IPS-20b (cell line): ENCODE data around the gene PRRC2B.

Experiments used
- H3K27ac ChIP-seq: one replicate; pipeline ENCODE4 v1.5.1; 2013; ENCODE audit warnings: low read length
- H3K27me3 ChIP-seq: 2 replicates; pipeline ENCODE4 v1.6.1; 2013; ENCODE audit warnings: mild to moderate bottlenecking, low read length, inconsistent platforms; ENCODE audit not compliant: insufficient read depth
- H3K36me3 ChIP-seq: 2 replicates; pipeline ENCODE4 v1.6.1; 2013; ENCODE audit warnings: low read depth, mild to moderate bottlenecking, inconsistent platforms, low read length, moderate library complexity; ENCODE audit not compliant: insufficient read depth
- H3K4me1 ChIP-seq: 2 replicates; pipeline ENCODE4 v1.6.1; 2013; ENCODE audit warnings: mild to moderate bottlenecking, control low read depth, inconsistent platforms, low read length, moderate library complexity; ENCODE audit not compliant: insufficient read depth
- H3K4me3 ChIP-seq: 2 replicates; pipeline ENCODE4 v1.5.1; 2013; ENCODE audit warnings: mild to moderate bottlenecking, low read length, inconsistent platforms
- H3K9ac ChIP-seq: 2 replicates; pipeline ENCODE4 v1.6.1; 2013; ENCODE audit warnings: low read depth, mild to moderate bottlenecking, inconsistent platforms, low read length, moderate library complexity
- H3K9me3 ChIP-seq: 2 replicates; pipeline ENCODE4 v1.6.1; 2013; ENCODE audit warnings: mild to moderate bottlenecking, low read depth, low read length, inconsistent platforms; ENCODE audit not compliant: insufficient read depth

The PRRC2B gene

DNA sequence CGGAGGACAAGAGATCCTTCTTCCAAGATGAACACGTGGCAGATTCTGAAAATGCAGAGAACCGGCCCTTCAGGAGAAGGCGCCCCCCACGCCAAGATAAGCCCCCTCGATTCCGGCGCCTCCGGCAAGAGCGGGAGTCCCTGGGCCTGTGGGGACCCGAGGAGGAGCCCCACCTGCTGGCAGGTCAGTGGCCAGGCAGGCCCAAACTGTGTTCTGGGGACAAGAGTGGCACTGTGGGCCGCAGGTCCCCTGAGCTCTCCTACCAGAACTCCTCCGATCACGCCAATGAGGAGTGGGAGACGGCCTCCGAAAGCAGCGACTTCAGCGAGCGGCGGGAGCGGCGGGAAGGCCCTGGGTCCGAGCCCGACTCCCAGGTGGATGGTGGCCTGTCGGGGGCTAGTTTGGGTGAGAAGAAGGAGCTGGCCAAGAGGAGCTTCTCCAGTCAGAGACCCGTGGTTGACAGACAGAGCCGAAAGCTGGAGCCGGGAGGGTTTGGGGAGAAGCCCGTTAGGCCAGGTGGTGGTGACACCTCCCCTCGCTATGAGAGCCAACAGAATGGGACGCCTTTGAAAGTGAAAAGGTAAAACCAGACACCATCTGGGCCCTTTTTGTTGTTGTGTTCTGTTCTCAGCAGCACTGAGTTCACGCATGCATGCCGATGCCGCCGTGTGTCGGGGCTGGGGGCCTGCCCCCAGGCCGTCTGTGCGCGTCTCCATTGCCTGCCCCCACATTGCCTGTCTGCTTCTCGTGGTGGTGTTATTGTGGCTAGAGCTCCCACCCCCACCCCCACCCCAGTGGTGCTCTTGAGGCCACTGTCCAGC lies 82.3 kb downstream of the PRRC2B start:
- no peak overlapping the region for H3K9ac ChIP-seq
- no peaks in the 10 kb centered on the region for H3K4me1 ChIP-seq
- no peak overlapping the region for H3K27ac ChIP-seq
- no peaks in the 10 kb centered on the region for H3K9me3 ChIP-seq
- H3K4me3 ChIP-seq: no peak overlapping the region
- H3K36me3 ChIP-seq: peaks cover 95% of the 10 kb centered on the region
- H3K27me3 ChIP-seq: no peaks in the 10 kb centered on the region

DNA sequence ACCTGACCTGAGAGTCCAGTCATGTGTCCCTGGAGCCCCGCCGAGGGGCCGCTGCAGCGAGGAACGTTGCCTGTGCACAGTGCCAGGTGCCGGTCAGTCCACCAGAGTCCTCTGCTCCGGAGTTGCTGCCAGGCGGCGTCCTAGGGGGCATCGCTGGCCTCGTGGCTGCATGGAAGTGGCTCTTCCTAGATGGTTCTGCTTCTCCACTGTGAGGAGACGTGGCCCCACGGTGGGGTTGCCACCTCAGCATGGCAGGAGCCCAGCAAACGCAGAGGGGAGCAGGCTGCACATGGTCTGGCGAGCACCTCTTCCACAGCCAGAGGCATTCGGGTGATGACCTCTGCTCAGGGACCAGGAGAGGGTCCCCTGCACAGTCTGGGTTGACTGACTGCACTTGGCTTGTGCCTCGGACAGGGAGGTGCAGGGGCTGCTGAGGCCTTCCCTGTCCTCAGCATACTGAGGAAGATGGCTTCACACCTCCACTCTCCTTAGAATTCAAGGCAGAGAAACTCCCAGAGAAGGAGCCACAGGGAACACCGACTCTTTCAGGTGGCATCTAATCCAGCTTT lies 83.0 kb downstream of the PRRC2B start:
- Histone ChIP-seq H3K9me3 (no peaks in the 10 kb centered on the region), H3K9ac (no peak overlapping the region), H3K27ac (no peak overlapping the region), H3K27me3 (no peaks in the 10 kb centered on the region), H3K36me3 (peaks cover 95% of the 10 kb centered on the region), H3K4me3 (no peak overlapping the region), H3K4me1 (no peaks in the 10 kb centered on the region)

DNA sequence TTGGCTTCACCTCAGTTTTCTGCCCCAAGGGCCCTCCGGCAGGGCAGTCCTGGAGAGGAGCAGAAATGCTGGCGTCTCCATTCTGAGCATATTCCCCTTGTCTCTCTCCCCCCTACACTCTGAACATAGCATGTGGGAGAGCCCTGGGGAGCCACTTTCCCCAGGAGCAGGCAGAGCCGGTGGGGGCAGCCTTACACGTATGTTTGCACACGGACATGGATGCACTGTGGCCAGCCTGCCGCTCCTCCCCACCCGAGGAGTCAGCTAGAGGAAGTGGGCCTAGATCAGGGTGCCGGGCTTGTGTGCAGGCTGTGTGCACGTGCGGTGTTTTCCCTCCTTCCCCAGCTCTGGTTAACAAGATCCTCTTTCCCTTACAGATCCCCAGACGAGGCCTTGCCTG lies 83.5 kb downstream of the PRRC2B start:
- Histone ChIP-seq H3K4me3 (no peak overlapping the region), H3K27ac (no peak overlapping the region), H3K27me3 (no peaks in the 10 kb centered on the region), H3K9ac (no peak overlapping the region), H3K9me3 (no peaks in the 10 kb centered on the region), H3K4me1 (no peaks in the 10 kb centered on the region), H3K36me3 (peaks cover 96% of the 10 kb centered on the region)

DNA sequence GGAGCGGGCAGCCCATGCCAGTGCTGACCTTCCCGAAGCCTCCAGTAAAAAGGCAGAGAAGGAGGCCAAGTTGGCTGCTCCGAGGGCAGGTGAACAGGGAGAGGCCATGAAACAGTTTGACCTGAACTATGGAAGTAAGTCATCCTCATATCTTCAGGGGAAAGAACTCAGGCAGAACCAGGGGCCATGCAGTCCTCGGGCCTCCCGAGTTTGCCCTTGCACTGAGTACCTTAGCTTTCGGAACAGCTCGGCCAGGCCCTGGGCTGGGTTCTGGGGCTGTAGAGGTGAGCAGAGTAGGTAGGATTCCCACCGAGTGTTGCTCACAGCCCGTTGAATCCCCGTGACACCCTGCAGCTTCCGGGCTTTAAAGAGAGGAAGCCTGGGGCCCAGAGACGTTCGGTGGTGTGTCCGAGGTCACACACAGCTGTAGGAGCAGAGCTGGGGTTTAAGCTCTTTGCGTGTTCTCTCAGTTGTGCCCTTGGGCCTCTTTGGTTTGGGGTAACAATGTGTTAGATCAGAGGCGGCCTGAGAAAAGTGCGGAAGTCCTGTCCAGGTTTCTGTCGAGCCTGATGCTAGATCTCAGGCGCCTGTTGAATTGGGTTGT lies 84.0 kb downstream of the PRRC2B start:
- Histone ChIP-seq H3K27ac (no peak overlapping the region), H3K9me3 (no peaks in the 10 kb centered on the region), H3K9ac (no peak overlapping the region), H3K27me3 (no peaks in the 10 kb centered on the region), H3K4me1 (no peaks in the 10 kb centered on the region), H3K4me3 (no peak overlapping the region), H3K36me3 (peaks cover 97% of the 10 kb centered on the region)

DNA sequence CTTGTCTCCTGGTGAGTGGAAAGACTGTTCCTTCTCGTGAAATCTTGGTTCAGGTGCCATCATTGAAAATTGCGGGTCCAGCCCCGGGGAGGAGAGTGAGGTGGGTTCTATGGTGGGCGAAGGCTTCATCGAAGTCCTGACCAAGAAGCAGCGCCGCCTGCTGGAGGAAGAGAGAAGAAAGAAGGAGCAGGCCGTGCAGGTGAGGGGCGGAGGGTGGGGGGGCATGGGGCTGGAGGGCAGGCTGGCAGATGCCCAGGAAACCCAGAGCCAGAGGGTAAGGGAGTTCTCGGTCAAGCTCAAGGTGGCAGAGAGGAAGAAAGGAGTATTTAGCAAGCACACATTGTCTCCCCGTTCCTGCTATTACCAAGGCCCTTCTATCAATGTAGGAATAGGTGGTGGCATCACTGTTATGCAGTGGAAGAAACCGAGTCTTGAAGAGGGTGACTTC lies 84.6 kb downstream of the PRRC2B start:
- Histone ChIP-seq H3K9me3 (no peaks in the 10 kb centered on the region), H3K27ac (no peak overlapping the region), H3K9ac (no peak overlapping the region), H3K27me3 (no peaks in the 10 kb centered on the region), H3K36me3 (peaks cover 97% of the 10 kb centered on the region), H3K4me1 (no peaks in the 10 kb centered on the region), H3K4me3 (no peak overlapping the region)

DNA sequence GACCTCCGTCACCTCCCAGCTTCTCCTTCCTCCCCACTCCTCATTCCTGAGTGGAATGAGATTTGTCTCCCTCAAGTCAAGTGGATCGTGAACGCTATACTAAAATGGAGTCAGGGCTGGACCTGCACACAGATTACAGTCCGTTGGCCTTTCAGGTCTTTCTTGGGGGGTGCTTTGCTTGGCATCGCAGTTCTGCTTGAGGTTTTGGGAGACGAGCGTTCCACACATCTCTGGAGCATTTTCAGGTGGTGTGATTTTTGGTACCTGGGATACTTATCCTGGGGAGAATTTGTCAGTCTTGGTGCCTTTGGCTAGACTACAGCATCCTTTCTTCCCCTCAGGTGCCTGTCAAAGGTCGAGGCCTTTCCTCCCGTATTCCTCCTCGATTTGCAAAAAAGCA lies 85.0 kb downstream of the PRRC2B start:
- Histone ChIP-seq H3K27me3 (no peaks in the 10 kb centered on the region), H3K4me3 (no peak overlapping the region), H3K27ac (no peak overlapping the region), H3K36me3 (peaks cover 97% of the 10 kb centered on the region), H3K4me1 (no peaks in the 10 kb centered on the region), H3K9ac (no peak overlapping the region), H3K9me3 (no peaks in the 10 kb centered on the region)

DNA sequence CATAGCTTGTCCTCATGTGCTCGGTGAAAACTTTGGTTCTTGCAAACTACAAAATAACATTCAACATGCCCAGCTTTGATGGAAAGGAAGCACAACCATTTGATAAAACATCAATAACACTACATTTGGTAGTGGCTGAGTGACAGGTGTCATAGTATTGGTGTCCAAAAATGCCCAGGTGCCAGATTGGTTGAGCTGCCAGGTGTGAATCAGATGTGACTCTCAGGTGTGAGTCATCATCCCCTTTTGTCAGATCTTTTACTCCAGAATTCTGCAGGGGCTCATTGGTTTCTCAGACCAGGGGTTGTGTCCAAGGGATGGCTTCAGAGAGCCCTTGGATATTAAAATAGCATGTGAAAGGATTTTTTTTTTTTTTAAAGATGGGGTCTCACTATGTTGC lies 86.4 kb downstream of the PRRC2B start:
- Histone ChIP-seq H3K9me3 (no peaks in the 10 kb centered on the region), H3K36me3 (peaks cover 97% of the 10 kb centered on the region), H3K9ac (no peak overlapping the region), H3K4me1 (no peaks in the 10 kb centered on the region), H3K27ac (no peak overlapping the region), H3K27me3 (no peaks in the 10 kb centered on the region), H3K4me3 (no peak overlapping the region)

DNA sequence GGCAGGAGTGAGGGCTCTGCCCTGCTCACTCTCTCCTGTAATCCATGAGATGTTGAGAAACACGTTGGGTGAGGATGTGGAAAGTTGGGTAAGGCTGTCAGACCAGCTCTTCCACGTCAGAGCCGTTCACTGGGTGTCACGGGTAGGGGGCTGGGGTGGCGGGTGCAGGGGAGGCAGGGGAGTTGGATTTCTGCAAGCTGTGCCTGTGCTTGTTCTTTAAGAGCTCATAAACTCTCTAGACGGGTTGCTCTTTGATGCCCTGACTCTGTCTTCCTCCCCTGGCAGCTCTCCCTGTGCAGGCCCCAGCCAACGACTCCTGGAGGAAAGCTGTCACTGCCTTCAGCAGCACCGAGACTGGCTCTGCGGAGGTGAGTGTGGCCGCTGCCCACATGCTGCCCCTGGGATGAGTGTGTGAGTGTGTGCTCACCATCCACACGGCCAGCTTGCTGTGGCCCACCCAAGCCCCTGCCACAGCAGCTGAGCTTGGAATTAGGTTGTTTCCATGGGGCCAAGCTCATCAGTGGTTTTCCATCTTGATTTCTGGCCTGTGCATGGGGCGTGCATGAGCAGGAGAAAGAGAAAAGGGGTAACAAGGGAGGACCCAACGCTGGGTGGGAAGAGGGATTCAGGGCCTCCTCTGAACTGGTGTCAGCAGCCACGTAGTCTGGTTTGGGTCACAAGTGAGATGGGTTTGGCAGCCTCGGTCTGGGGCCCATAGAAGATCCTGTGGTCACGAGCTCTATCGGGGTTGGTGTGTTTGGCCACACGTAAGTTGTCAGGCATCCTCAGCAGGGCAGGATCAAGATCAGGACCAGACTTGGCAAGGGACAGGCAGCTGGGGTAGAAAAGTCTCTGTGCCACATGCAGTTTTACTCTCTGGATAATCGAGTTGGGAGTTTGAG lies 87.8 kb downstream of the PRRC2B start:
- H3K36me3 ChIP-seq: peaks cover 97% of the 10 kb centered on the region
- H3K9ac ChIP-seq: no peak overlapping the region
- H3K9me3 ChIP-seq: no peaks in the 10 kb centered on the region
- no peak overlapping the region for H3K4me3 ChIP-seq
- no peak overlapping the region for H3K27ac ChIP-seq
- H3K27me3 ChIP-seq: no peaks in the 10 kb centered on the region
- H3K4me1 ChIP-seq: no peaks in the 10 kb centered on the region

DNA sequence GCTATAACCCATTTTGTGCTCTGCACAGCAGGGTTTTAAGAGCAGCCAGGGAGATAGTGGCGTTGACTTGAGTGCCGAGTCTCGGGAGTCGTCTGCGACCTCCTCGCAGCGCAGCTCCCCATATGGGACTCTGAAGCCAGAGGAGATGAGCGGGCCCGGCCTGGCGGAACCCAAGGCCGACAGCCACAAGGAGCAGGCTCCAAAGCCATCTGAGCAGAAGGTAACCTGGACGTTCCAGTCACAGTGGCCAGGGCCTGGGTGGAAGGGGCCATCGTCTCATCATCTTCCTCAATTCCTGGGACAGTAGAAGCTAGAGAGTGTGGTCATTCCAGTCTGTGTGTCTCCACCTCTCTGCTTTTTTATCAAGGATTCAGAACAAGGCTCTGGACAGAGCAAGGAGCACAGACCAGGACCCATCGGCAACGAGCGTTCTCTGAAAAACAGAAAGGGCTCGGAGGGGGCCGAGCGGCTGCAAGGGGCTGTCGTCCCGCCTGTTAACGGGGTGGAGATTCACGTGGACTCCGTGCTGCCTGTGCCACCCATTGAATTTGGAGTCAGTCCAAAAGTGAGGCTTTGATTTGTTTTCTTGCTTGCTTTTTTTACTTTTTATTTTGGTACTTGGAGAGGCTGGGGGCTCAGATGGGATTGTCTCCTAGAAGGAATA lies 88.6 kb downstream of the PRRC2B start:
- Histone ChIP-seq H3K36me3 (peaks cover 97% of the 10 kb centered on the region), H3K27ac (no peak overlapping the region), H3K27me3 (no peaks in the 10 kb centered on the region), H3K4me1 (no peaks in the 10 kb centered on the region), H3K9me3 (no peaks in the 10 kb centered on the region), H3K9ac (no peak overlapping the region), H3K4me3 (no peak overlapping the region)

DNA sequence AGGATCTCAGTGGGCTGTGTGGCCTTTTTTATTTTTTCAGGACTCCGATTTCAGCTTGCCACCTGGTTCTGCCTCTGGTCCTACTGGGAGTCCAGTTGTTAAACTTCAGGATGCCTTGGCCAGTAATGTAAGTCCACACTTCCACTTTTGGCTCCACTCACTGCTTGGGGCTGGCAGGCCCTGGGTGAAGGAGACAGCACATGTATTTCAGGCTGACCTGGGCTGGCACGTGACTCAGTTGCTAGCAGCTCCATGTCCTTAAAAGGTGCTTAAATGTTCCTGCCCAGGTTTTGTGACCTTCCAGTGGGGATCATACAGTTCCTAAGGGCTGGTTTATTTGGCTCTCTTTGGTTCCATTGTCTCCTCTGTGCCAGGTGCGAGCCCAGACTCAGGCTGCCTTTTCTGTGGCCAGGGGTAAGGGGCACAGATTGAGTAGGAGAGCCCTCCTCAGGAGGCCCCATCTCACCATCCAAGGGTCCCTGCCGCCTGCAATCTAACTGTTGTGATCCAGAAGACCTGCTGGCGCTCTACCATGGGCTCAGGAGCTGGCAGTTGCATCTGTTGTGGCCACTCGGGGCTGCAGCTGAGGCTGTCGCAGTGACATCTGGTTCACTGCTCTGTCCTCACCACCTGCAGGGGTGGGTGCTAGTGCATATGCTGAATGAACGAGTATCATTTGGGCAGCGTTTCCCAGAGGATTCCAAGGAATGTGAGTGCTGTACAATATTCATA lies 89.6 kb downstream of the PRRC2B start:
- no peaks in the 10 kb centered on the region for H3K4me1 ChIP-seq
- H3K4me3 ChIP-seq: no peak overlapping the region
- H3K27me3 ChIP-seq: no peaks in the 10 kb centered on the region
- peaks cover 98% of the 10 kb centered on the region for H3K36me3 ChIP-seq
- H3K9me3 ChIP-seq: no peaks in the 10 kb centered on the region
- no peak overlapping the region for H3K27ac ChIP-seq
- no peak overlapping the region for H3K9ac ChIP-seq
